H9 (cell line): Measurements from ENCODE around the gene IPP. TPM values are rescaled to one million over a fixed set of nuclear protein-coding genes. Genes with fewer than 3 reads are reported as not detected.

ENCODE experiments used
- DNase-seq: peaks from one replicate; pipeline ENCODE4 v3.0.0-alpha.2; 2017
- H2AFZ ChIP-seq: one replicate; pipeline ENCODE4 v1.6.1; 2013; ENCODE audit warnings: mild to moderate bottlenecking, low read length, control low read depth, moderate library complexity
- H2AK5ac ChIP-seq: 2 replicates; pipeline ENCODE4 v1.6.1; 2013; ENCODE audit warnings: low read length, control low read depth, mixed read lengths; ENCODE audit not compliant: insufficient read length
- H2BK120ac ChIP-seq: one replicate; pipeline ENCODE4 v1.6.1; 2013; ENCODE audit warnings: low read depth, mild to moderate bottlenecking, low read length, control low read depth, inconsistent platforms; ENCODE audit not compliant: poor library complexity, severe bottlenecking
- H2BK12ac ChIP-seq: 2 replicates; pipeline ENCODE4 v1.6.1; 2013; ENCODE audit warnings: low read length, control low read depth, mixed read lengths, low read depth; ENCODE audit not compliant: insufficient read length
- H2BK15ac ChIP-seq: 2 replicates; pipeline ENCODE4 v1.6.1; 2013; ENCODE audit warnings: low read depth, low read length, control low read depth
- H2BK20ac ChIP-seq: one replicate; pipeline ENCODE4 v1.6.1; 2013; ENCODE audit warnings: low read depth, mild to moderate bottlenecking, low read length, control low read depth, inconsistent platforms; ENCODE audit not compliant: poor library complexity, severe bottlenecking
- H2BK5ac ChIP-seq: 2 replicates; pipeline ENCODE4 v1.6.1; 2013; ENCODE audit warnings: low read length, control low read depth, mixed read lengths; ENCODE audit not compliant: insufficient read length
- H3K14ac ChIP-seq: 2 replicates; pipeline ENCODE4 v1.6.1; 2013; ENCODE audit warnings: low read length, control low read depth; ENCODE audit not compliant: insufficient read depth
- H3K18ac ChIP-seq: 2 replicates; pipeline ENCODE4 v1.6.1; 2013; ENCODE audit warnings: low read depth, mild to moderate bottlenecking, mixed read lengths, low read length, control low read depth; ENCODE audit not compliant: insufficient read length
- H3K23ac ChIP-seq: 2 replicates; pipeline ENCODE4 v1.6.1; 2013; ENCODE audit warnings: low read length, control low read depth, mixed read lengths, low read depth; ENCODE audit not compliant: insufficient read length
- H3K23me2 ChIP-seq: 2 replicates; pipeline ENCODE4 v1.6.1; 2013; ENCODE audit warnings: low read depth, mild to moderate bottlenecking, mixed read lengths, low read length, control low read depth; ENCODE audit not compliant: insufficient read length, poor library complexity, severe bottlenecking
- H3K27ac ChIP-seq: 2 replicates; pipeline ENCODE4 v1.5.1; 2013; ENCODE audit warnings: low read length, control low read depth, mixed read lengths, low read depth; ENCODE audit not compliant: insufficient read length
- H3K27me3 ChIP-seq: 2 replicates; pipeline ENCODE4 v1.6.1; 2013; ENCODE audit warnings: low read length, control low read depth, inconsistent platforms; ENCODE audit not compliant: insufficient read depth
- H3K4ac ChIP-seq: 2 replicates; pipeline ENCODE4 v1.6.1; 2013; ENCODE audit warnings: low read depth, mild to moderate bottlenecking, control low read depth, inconsistent platforms, low read length, moderate library complexity
- H3K4me1 ChIP-seq: 2 replicates; pipeline ENCODE4 v1.6.1; 2013; ENCODE audit warnings: low read length, control low read depth, inconsistent platforms; ENCODE audit not compliant: insufficient read depth
- H3K4me2 ChIP-seq: 2 replicates; pipeline ENCODE4 v1.6.1; 2013; ENCODE audit warnings: low read length, control low read depth, mixed read lengths; ENCODE audit not compliant: insufficient read length, insufficient read depth
- H3K56ac ChIP-seq: 2 replicates; pipeline ENCODE4 v1.6.1; 2013; ENCODE audit warnings: low read depth, mild to moderate bottlenecking, mixed read lengths, low read length, control low read depth; ENCODE audit not compliant: insufficient read length
- H3K79me1 ChIP-seq: 2 replicates; pipeline ENCODE4 v1.6.1; 2013; ENCODE audit warnings: low read depth, mild to moderate bottlenecking, moderate library complexity, low read length, control low read depth, inconsistent platforms; ENCODE audit not compliant: insufficient read depth, poor library complexity, severe bottlenecking
- H3K79me2 ChIP-seq: 2 replicates; pipeline ENCODE4 v1.6.1; 2013; ENCODE audit warnings: low read length, control low read depth, inconsistent platforms; ENCODE audit not compliant: insufficient read depth
- H3K9ac ChIP-seq: 2 replicates; pipeline ENCODE4 v1.6.1; 2013; ENCODE audit warnings: low read length, control low read depth, mixed read lengths; ENCODE audit not compliant: insufficient read length; ENCODE audit errors: extremely low read depth
- H3K9me3 ChIP-seq: one replicate; pipeline ENCODE4 v1.6.1; 2013; ENCODE audit warnings: low read depth, low read length, inconsistent platforms; ENCODE audit not compliant: control insufficient read depth
- H3T11ph ChIP-seq: one replicate; pipeline ENCODE4 v1.6.1; 2013; ENCODE audit warnings: mild to moderate bottlenecking, low read length, control low read depth, inconsistent platforms
- H4K20me1 ChIP-seq: one replicate; pipeline ENCODE4 v1.6.1; 2013; ENCODE audit not compliant: control insufficient read depth, insufficient read length, insufficient read depth
- H4K5ac ChIP-seq: 2 replicates; pipeline ENCODE4 v1.6.1; 2013; ENCODE audit warnings: low read depth, mild to moderate bottlenecking, mixed read lengths, low read length, control low read depth; ENCODE audit not compliant: insufficient read length
- H4K8ac ChIP-seq: replicated peaks from 2 replicates; pipeline ENCODE4 v1.6.1; 2013; ENCODE audit warnings: low read length, control low read depth, mixed read lengths, low read depth; ENCODE audit not compliant: insufficient read length
- H4K91ac ChIP-seq: 2 replicates; pipeline ENCODE4 v1.6.1; 2013; ENCODE audit warnings: low read depth, mild to moderate bottlenecking, moderate library complexity, mixed read lengths, low read length, control low read depth; ENCODE audit not compliant: insufficient read length
- H3K27ac Mint-ChIP-seq, 3 experiments: 2 replicates in 2 of 3; 3 replicates in 1 of 3; pipeline ENCODE4 v1.8.0; 2020 to 2021; ENCODE audit warnings: mixed read lengths in 3 of 3, mild to moderate bottlenecking in 1 of 3, moderate library complexity in 1 of 3
- H3K27me3 Mint-ChIP-seq: 2 replicates; pipeline ENCODE4 v1.8.0; 2021; ENCODE audit warnings: low read depth, mild to moderate bottlenecking, moderate library complexity, mixed read lengths
- H3K36me3 Mint-ChIP-seq, 3 experiments: 2 replicates in 2 of 3; 3 replicates in 1 of 3; pipeline ENCODE4 v1.8.0; 2020 to 2021; ENCODE audit warnings: low read depth in 3 of 3, mixed read lengths in 3 of 3; ENCODE audit not compliant: insufficient read depth in 1 of 3
- H3K4me1 Mint-ChIP-seq, 2 experiments: 2 replicates each; pipeline ENCODE4 v1.8.0; 2020; ENCODE audit warnings: mixed read lengths in 2 of 2
- H3K4me3 Mint-ChIP-seq, 2 experiments: 2 replicates in 1 of 2; 3 replicates in 1 of 2; pipeline ENCODE4 v1.8.0; 2020 to 2021; ENCODE audit warnings: mild to moderate bottlenecking in 2 of 2, mixed read lengths in 2 of 2, moderate library complexity in 1 of 2
- H3K9me3 Mint-ChIP-seq, 2 experiments: 2 replicates in 1 of 2; 3 replicates in 1 of 2; pipeline ENCODE4 v1.8.0; 2020; ENCODE audit warnings: mild to moderate bottlenecking in 2 of 2, mixed read lengths in 2 of 2, moderate library complexity in 1 of 2
- CTCF ChIP-seq: fragments of 200-600 bp; sonication (generic); conservative IDR thresholded peaks from 3 replicates; pipeline ENCODE4 v1.8.0; 2021; ENCODE audit warnings: antibody characterized with exemption, mild to moderate bottlenecking
- WGBS: extraction: QIAGEN DNeasy Blood & Tissue Kit; methylation state at CpG from one replicate; pipeline ENCODE4 v1.1.7; 2013; ENCODE audit warnings: missing lambda C conversion rate, low lambda C conversion rate, mixed read lengths; ENCODE audit not compliant: insufficient read length; ENCODE audit errors: extremely low coverage; 5-methylcytosine and 5-hydroxymethylcytosine counted together
- total RNA-seq: library from RNA; stranded (reverse); gene quantifications from 2 replicates; pipeline ENCODE4 v1.2.1, GENCODE V29; 2021

IPP gene
- total RNA-seq, 1 experiment from 2014 or later = 6.3 TPM

GRCh38 chr1:45684402-45684801 lies 66.1 kb downstream of the IPP start:
- Histone ChIP-seq H3K18ac (no peak overlapping the region), H3K9me3 (no peaks in the 10 kb centered on the region), H4K20me1 (no peaks in the 10 kb centered on the region), H3K14ac (no peak overlapping the region), H3K4me1 (peaks cover 4% of the 10 kb centered on the region; the same call in 1 of the 2 replicates), H2BK5ac (no peak overlapping the region), H3K79me2 (peaks cover 45% of the 10 kb centered on the region), H3K4me2 (no peak overlapping the region), H2BK120ac (no peak overlapping the region), H4K91ac (no peak overlapping the region), H3T11ph (no peak overlapping the region), H2BK20ac (no peak overlapping the region), H3K27ac (no peak overlapping the region), H2AFZ (no peak overlapping the region), H3K4ac (no peak overlapping the region), H2BK12ac (no peak overlapping the region), H3K23ac (no peak overlapping the region), H3K23me2 (peaks cover 10% of the 10 kb centered on the region), H2AK5ac (no peak overlapping the region), H2BK15ac (no peak overlapping the region), H4K8ac (no peak overlapping the region), H3K9ac (no peak overlapping the region), H3K27me3 (no peaks in the 10 kb centered on the region), H3K79me1 (peaks cover under 1% of the 10 kb centered on the region), H3K56ac (no peak overlapping the region), H4K5ac (no peak overlapping the region)
- Mint-ChIP-seq H3K4me3 (peak overlapping the region; percentile 99 to 100), H3K9me3 (peaks cover 0 to 2% of the 10 kb centered on the region in 2 experiments; a peak in 1 of 5 replicates), H3K4me1 (peaks cover 52 to 54% of the 10 kb centered on the region in 2 experiments), H3K27me3 (no peaks in the 10 kb centered on the region), H3K36me3 (peaks cover 0 to 9% (median 4%) of the 10 kb centered on the region in 3 experiments; a peak in 4 of 7 replicates), H3K27ac (peak overlapping the region in 1 of 3 experiments; percentile 72; a peak in 1 of 7 replicates)
- TF ChIP-seq CTCF = no peak
- WGBS = no CpG with 5 or more reads among the region's 2 CpGs
- DNase-seq = no peak
